ENCODE results near the gene HAUS1. TPM values are rescaled to one million over a fixed set of nuclear protein-coding genes. Genes with fewer than 3 reads are reported as not detected.

Gene HAUS1
- 31.0 and 47.4 TPM in 2 replicates for total RNA-seq

GRCh38 chr18:46104128-46104911, at the start of gene HAUS1:
Gene HAUS1, plus strand, starts transcription at chr18:46104385. Its CDS starts 27 bp downstream, at chr18:46104412.

DNA sequence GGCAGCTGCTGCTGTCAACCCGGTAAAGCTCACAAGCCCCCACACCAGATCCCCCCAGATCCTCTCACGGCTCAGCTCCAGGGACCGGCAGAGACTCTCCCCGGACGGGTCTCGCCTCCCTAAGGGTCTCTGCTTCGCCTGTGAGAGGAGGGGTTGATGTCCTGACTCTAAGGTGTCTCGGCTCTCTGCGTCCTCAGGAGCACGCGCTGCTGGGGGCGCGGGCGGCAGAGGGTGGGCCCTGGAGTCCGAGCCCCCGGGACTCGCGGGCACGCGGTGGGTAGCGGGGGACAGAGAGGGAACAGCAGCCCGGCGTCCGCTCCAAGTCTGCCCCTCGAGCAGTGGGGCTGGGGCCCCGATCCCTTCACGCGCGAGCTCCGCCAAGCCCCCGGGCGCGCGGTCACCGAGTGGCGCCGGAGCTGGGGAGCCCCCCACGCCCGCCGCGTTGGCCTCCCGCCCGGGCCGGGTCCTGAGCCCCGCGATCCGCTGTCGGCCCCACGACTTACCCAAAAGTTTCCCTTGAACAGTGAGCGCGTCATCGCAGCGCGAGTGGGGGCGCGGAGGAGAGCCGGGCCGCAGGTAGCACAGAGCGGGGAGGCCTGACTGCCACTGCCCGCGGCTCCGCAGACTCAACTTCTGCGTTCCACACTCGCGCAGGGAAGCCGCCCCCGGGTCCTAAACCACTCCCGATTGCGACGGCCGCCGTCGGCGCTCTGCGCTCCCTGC, 32.4 kb upstream of the HAUS1 start, which contains the start of gene PSTPIP2:
PSTPIP2 (minus strand) TSS at position 608 of the 723 bp plus-strand sequence; CDS start at position 536, 72 bp downstream.

DNA sequence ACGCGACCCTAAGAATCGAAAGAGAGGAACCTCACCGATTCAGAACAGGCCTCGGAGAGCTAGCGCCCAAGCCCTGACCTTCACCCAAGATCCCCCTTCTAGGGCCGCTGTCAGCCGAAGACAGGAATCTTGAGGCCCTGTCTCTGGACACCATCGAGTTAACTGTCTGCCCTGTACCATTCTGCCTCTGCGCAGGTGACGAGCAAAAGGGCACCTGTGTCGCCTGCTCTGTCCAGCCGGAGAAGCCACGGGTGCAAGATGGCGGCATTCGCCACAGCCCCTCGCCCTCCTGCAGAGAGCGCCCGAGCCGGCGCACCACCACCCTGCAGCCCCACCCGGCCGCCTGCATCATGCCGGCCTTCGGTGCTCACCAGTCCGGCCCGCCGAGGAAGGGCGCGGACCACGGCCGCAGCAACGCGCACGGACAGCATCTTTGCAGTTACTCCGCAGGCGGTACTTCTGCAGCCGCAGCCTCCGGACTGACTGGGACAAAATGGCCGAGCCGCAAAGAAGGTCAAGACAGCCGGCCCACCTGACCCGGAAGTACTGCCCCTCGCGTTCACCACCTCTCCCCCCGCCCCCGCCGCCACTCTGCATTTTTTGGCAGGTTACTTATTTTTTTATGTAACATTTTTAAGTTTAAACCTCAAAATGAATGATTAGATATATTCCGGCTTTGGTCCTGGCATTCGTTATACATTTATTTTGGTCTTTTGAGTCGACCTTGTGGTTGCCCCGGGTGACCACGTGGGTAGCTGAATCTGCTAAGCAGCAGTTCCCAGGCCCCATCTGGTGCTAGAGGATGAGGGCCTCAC, 6.2 kb upstream of the HAUS1 start, which contains the start of gene ATP5F1A:
ATP5F1A (minus strand) TSS at position 496 of the 815 bp plus-strand sequence; CDS start at position 431, 65 bp downstream.

Small RNA genes lying within 50 kb of the gene (small RNA-seq; reads per million reads assigned to genes)
- gene RNU6-1278P (not detected), gene RNY4P37 (not detected)

Other genes with a start within 250 kb of the HAUS1 start
- 156 and 178 TPM in 2 replicates for gene EPG5, start 137.1 kb upstream of the HAUS1 start, total RNA-seq
- 9.3 and 9.9 TPM in 2 replicates for gene PSTPIP2, start 32.1 kb upstream of the HAUS1 start, total RNA-seq
- 541 and 608 TPM in 2 replicates for gene ATP5F1A, start 6.1 kb upstream of the HAUS1 start, total RNA-seq